GM21825 (cell line): Measurements from ENCODE around the gene GPR143.

Experiments used
- ATAC-seq: cut with Tn5 transposase; IDR thresholded peaks from one replicate; pipeline ENCODE4 v1.9.1; 2021; ENCODE audit warnings: mild to moderate bottlenecking, moderate library complexity; ENCODE audit not compliant: unreplicated experiment

Gene GPR143

DNA sequence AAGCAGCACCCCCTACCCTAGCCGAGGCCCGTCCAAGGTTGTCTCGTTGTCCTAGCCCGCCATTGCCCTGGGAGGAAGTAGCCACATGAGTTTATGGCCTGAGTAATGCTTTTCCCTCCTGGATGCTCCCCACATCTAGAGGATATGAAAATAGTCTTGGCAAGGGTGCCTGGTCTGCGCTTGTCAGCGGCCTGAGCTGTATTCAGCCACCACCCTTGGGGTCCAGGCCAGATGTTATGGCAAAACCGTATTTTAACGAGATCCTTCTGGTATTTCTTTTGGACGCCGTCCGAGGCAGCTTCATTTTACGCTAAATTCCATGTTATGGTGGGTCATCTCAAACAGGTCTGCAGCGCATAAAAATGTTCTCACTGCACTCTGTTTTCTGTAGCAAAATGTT lies 89.3 kb downstream of the GPR143 start:
- ATAC-seq, result no peak
